ENCODE data around the gene YWHAE. TPM values are rescaled to one million over a fixed set of nuclear protein-coding genes. Genes with fewer than 3 reads are reported as not detected.

YWHAE gene
- total RNA-seq, 1 experiment from 2014 or later, result 1,282 TPM

DNA sequence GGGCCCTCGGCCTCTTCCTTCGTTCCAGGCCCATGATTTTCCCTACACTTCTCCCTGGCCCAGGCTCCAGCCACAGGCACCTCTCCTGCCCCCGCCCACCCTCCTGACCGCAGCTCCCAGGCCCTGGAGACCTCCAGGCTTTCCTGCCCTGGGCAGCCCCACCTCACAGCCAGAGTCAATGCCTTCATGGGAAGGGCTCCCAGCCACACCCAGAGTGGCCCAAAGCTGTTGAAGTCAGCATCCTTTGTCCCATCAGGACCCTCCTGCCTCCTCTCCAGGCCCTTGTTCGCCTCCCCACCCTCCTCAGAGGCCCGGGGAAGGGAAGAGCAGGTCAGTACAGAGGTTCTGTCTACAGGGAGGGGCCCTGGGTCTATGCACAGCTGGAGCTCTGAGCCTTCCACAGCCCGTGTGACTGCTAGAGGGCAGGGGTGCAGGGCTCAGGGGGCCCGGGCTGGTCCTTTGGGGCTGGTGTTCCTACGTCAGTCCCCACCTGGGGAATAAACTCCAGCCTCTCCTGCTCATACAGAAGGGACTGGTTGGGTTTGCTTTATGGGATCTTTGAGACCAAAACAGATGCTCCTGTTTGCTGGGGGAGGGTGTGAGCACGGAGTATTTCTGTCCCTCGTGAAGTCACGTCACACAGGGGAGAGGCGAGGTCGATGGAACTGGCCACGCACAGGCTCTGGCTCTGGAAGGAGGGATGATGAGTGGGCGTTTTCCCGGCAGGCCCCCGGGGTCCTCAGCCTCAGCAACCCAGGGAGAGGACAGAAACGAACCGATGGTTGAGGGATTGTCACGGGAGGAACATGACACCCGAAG is 100.3 kb downstream of the YWHAE start:
- Histone ChIP-seq H4K8ac (replicated peaks; ENCODE audit: insufficient read length, low read depth, low read length) (no peak overlapping the region), H2BK120ac (ENCODE audit: low read depth, low read length, poor library complexity, severe bottlenecking) (no peak overlapping the region), H2BK5ac (ENCODE audit: insufficient read length, low read length) (no peak overlapping the region), H3K56ac (ENCODE audit: insufficient read length, low read depth, low read length) (no peak overlapping the region), H2BK20ac (ENCODE audit: low read depth, low read length, poor library complexity, severe bottlenecking) (no peak overlapping the region), H2AK5ac (ENCODE audit: insufficient read length, low read length) (no peak overlapping the region), H2BK12ac (ENCODE audit: insufficient read length, low read depth, low read length) (no peak overlapping the region), H3K79me2 (ENCODE audit: insufficient read depth, low read length) (no peaks in the 10 kb centered on the region), H3K14ac (ENCODE audit: insufficient read depth, low read length) (no peak overlapping the region), H2AFZ (ENCODE audit: low read length) (no peak overlapping the region), H2BK15ac (ENCODE audit: low read depth, low read length) (no peak overlapping the region), H3T11ph (ENCODE audit: low read length) (no peak overlapping the region), H3K4ac (ENCODE audit: low read depth, low read length) (no peak overlapping the region), H3K79me1 (ENCODE audit: insufficient read depth, low read depth, low read length, poor library complexity, severe bottlenecking) (no peaks in the 10 kb centered on the region), H3K23me2 (ENCODE audit: insufficient read length, low read depth, low read length, poor library complexity, severe bottlenecking) (no peaks in the 10 kb centered on the region), H3K4me2 (ENCODE audit: insufficient read depth, insufficient read length, low read length) (no peak overlapping the region), H4K5ac (ENCODE audit: insufficient read length, low read depth, low read length) (no peak overlapping the region), H3K23ac (ENCODE audit: insufficient read length, low read depth, low read length) (no peak overlapping the region), H3K4me1 (ENCODE audit: insufficient read depth, low read length) (no peaks in the 10 kb centered on the region), H4K20me1 (ENCODE audit: control insufficient read depth, insufficient read depth, insufficient read length) (no peaks in the 10 kb centered on the region), H4K91ac (ENCODE audit: insufficient read length, low read depth, low read length) (no peak overlapping the region), H3K27me3 (ENCODE audit: insufficient read depth, low read length) (no peaks in the 10 kb centered on the region), H3K18ac (ENCODE audit: insufficient read length, low read depth, low read length) (no peak overlapping the region), H3K9me3 (ENCODE audit: control insufficient read depth, low read depth, low read length) (no peaks in the 10 kb centered on the region), H3K27ac (ENCODE audit: insufficient read length, low read depth, low read length) (no peak overlapping the region), H3K9ac (ENCODE audit: extremely low read depth, insufficient read length, low read length) (no peak overlapping the region)
- no peak for TF ChIP-seq CTCF (conservative IDR thresholded peaks at IDR 0.05)
- Mint-ChIP-seq H3K27me3 (ENCODE audit: low read depth) (peaks cover 26% of the 10 kb centered on the region), H3K36me3 (ENCODE audit: insufficient read depth in 1 of 3, low read depth in 3 of 3) (no peaks in the 10 kb centered on the region), H3K27ac (no peak overlapping the region), H3K4me1 (peaks cover 7 to 10% of the 10 kb centered on the region in 2 experiments), H3K4me3 (no peak overlapping the region), H3K9me3 (no peaks in the 10 kb centered on the region)
- peak; percentile 28 for DNase-seq
- no CpG with 5 or more reads among the region's 22 CpGs for WGBS (ENCODE audit: extremely low coverage, insufficient read length, low lambda C conversion rate)

Data from H9 (cell line).